AG08396 (cell line): ENCODE results near the gene KCNS3.
A peak's percentile ranks its signal among the peaks of the same experiment; 100 is the strongest.

Experiments used
- DNase-seq: peaks from one replicate; pipeline ENCODE4 v3.0.0; 2012; ENCODE audit warnings: low spot score, mixed read lengths

KCNS3 gene

GRCh38 chr2:17878281-17879136 lies at the start of gene KCNS3:
Gene KCNS3, plus strand, starts transcription at chr2:17878667. Its CDS starts 52,342 bp downstream, at chr2:17931009.
- peak; percentile 93 for DNase-seq

GRCh38 chr2:17830053-17831034 lies 48.1 kb upstream of the KCNS3 start:
- peak; percentile 77 for DNase-seq

- DNase-seq: no peak
Measured at GRCh38 chr2:17835516-17835915, 43.0 kb upstream of the KCNS3 start.

GRCh38 chr2:17839959-17840358 lies 38.5 kb upstream of the KCNS3 start:
- no peak for DNase-seq

GRCh38 chr2:17843457-17843856 lies 35.0 kb upstream of the KCNS3 start:
- no peak for DNase-seq

GRCh38 chr2:17845806-17846205 lies 32.7 kb upstream of the KCNS3 start:
- no peak for DNase-seq

GRCh38 chr2:17846676-17847075 lies 31.8 kb upstream of the KCNS3 start:
- DNase-seq: no peak

- no peak for DNase-seq
Measured at GRCh38 chr2:17847236-17847635, 31.2 kb upstream of the KCNS3 start.

- DNase-seq: no peak
Measured at GRCh38 chr2:17849275-17849674, 29.2 kb upstream of the KCNS3 start.

- no peak for DNase-seq
Measured at GRCh38 chr2:17850151-17850550, 28.3 kb upstream of the KCNS3 start.

GRCh38 chr2:17851731-17852585 lies 26.5 kb upstream of the KCNS3 start:
- peak; percentile 75 for DNase-seq

GRCh38 chr2:17853799-17854198 lies 24.7 kb upstream of the KCNS3 start:
- DNase-seq: no peak

- no peak for DNase-seq
Measured at GRCh38 chr2:17857021-17857420, 21.4 kb upstream of the KCNS3 start.

GRCh38 chr2:17858064-17858463 lies 20.4 kb upstream of the KCNS3 start:
- DNase-seq: no peak

GRCh38 chr2:17863539-17863938 lies 14.9 kb upstream of the KCNS3 start:
- no peak for DNase-seq

- no peak for DNase-seq
Measured at GRCh38 chr2:17864676-17865075, 13.8 kb upstream of the KCNS3 start.

GRCh38 chr2:17867133-17867532 lies 11.3 kb upstream of the KCNS3 start:
- DNase-seq: no peak

GRCh38 chr2:17869128-17869527 lies 9.3 kb upstream of the KCNS3 start:
- no peak for DNase-seq

GRCh38 chr2:17871639-17872038 lies 6.8 kb upstream of the KCNS3 start:
- no peak for DNase-seq

- no peak for DNase-seq
Measured at GRCh38 chr2:17873021-17873420, 5.4 kb upstream of the KCNS3 start.

GRCh38 chr2:17876590-17876989 lies 1.9 kb upstream of the KCNS3 start:
- DNase-seq: no peak

GRCh38 chr2:17877811-17878280 lies 621 bp upstream of the KCNS3 start:
- DNase-seq: peak; percentile 27
